Erythroblast (primary cell): Measurements from ENCODE around the gene RCBTB2.

Experiments
- GATA1 ChIP-seq: IDR thresholded peaks from 2 replicates; pipeline ENCODE4 v1.6.1; 2011; ENCODE audit warnings: low read depth, mild to moderate bottlenecking, control low read depth, low read length, moderate library complexity
- POLR2A ChIP-seq: IDR thresholded peaks from 2 replicates; pipeline ENCODE4 v1.6.1; 2011; ENCODE audit warnings: mild to moderate bottlenecking, low read length

GRCh38 chr13:48475230-48475629 lies 57.6 kb downstream of the RCBTB2 start:
- no peak for TF ChIP-seq POLR2A
- no peak for TF ChIP-seq GATA1
